ENCODE results near the gene CFAP70. TPM values are rescaled to one million over a fixed set of nuclear protein-coding genes. Genes with fewer than 3 reads are reported as not detected.
A peak's percentile ranks its signal among the peaks of the same experiment; 100 is the strongest.

CFAP70 gene
- total and polyA plus RNA-seq, 2 of the 8 experiments (the other 6 are each of a cell fraction or from before 2014, with no cell fraction given), result 0.21 to 0.30 TPM

- TF ChIP-seq RFX5 (IDR thresholded peaks at IDR 0.05; ENCODE audit: borderline replicate concordance, low read depth, low read length) (no peak), GABPA (IDR thresholded peaks at IDR 0.05; ENCODE audit: borderline replicate concordance, insufficient read depth, low read length) (no peak; the same call in 1 of the 2 replicates), GTF2F1 (IDR thresholded peaks at IDR 0.05; ENCODE audit: borderline replicate concordance, low read depth, low read length) (peak; percentile 46; the same call in 1 of the 2 replicates), CREB1 (IDR thresholded peaks at IDR 0.05) (peak; percentile 56; the same call in 1 of the 2 replicates), SP1 (IDR thresholded peaks at IDR 0.05; ENCODE audit: low read depth, low read length) (no peak; the same call in 1 of the 2 replicates), HDAC6 (IDR thresholded peaks at IDR 0.05; ENCODE audit: low read depth, low read length) (no peak), KDM1A (IDR thresholded peaks at IDR 0.05; ENCODE audit: borderline replicate concordance, low read length) (no peak), CHD7 (IDR thresholded peaks at IDR 0.05; ENCODE audit: insufficient replicate concordance, low read length) (no peak), EGR1 (IDR thresholded peaks at IDR 0.05; ENCODE audit: borderline replicate concordance, low read depth, low read length) (no peak), TBP (IDR thresholded peaks at IDR 0.05; ENCODE audit: low read depth, low read length) (peak; percentile 83), BRCA1 (IDR thresholded peaks at IDR 0.05; ENCODE audit: low read depth, low read length) (no peak)
Observed at GRCh38 chr10:73252445-73253224, 106.0 kb downstream of the CFAP70 start, which contains the start of gene MRPS16 (continued).
